Type B pancreatic cell (in vitro differentiated cells): ENCODE results near the gene EEPD1. TPM values are rescaled to one million over a fixed set of nuclear protein-coding genes. Genes with fewer than 3 reads are reported as not detected.

Source experiments
- DNase-seq: peaks from one replicate; pipeline ENCODE4 v3.0.0; 2021; ENCODE audit warnings: mixed read lengths; ENCODE audit not compliant: unreplicated experiment; ENCODE audit errors: extremely low spot score
- H3K27ac Mint-ChIP-seq: 2 replicates; pipeline ENCODE4 v1.8.0; 2021; ENCODE audit warnings: mild to moderate bottlenecking, mixed read lengths
- H3K27me3 Mint-ChIP-seq: 2 replicates; pipeline ENCODE4 v1.8.0; 2021; ENCODE audit warnings: mixed read lengths
- H3K36me3 Mint-ChIP-seq: 2 replicates; pipeline ENCODE4 v1.8.0; 2021; ENCODE audit warnings: mixed read lengths
- H3K4me1 Mint-ChIP-seq: one replicate; pipeline ENCODE4 v1.8.0; 2021; ENCODE audit warnings: mixed read lengths; ENCODE audit not compliant: unreplicated experiment
- H3K4me3 Mint-ChIP-seq: 2 replicates; pipeline ENCODE4 v1.8.0; 2021; ENCODE audit warnings: mild to moderate bottlenecking, mixed read lengths
- H3K9me3 Mint-ChIP-seq: 2 replicates; pipeline ENCODE4 v1.8.0; 2021; ENCODE audit warnings: mixed read lengths
- CTCF ChIP-seq: fragments of 200-600 bp; sonication (generic); conservative IDR thresholded peaks from 2 replicates; pipeline ENCODE4 v1.5.0; 2021; ENCODE audit warnings: antibody characterized with exemption, mild to moderate bottlenecking
- total RNA-seq: library from RNA; stranded (reverse); gene quantifications from 2 replicates; pipeline ENCODE4 v1.2.1, GENCODE V29; 2021; ENCODE audit warnings: low replicate concordance

EEPD1 gene
- total RNA-seq, 1 donor from 2014 or later, result 35.8 TPM

GRCh38 chr7:36281945-36282717, 129.1 kb downstream of the EEPD1 start:
- Mint-ChIP-seq H3K4me1 (peaks cover 45% of the 10 kb centered on the region), H3K36me3 (no peaks in the 10 kb centered on the region), H3K27ac (no peak overlapping the region), H3K4me3 (no peak overlapping the region), H3K27me3 (peaks cover 15% of the 10 kb centered on the region), H3K9me3 (no peaks in the 10 kb centered on the region)
- no peak for TF ChIP-seq CTCF
- no peak for DNase-seq

DNA sequence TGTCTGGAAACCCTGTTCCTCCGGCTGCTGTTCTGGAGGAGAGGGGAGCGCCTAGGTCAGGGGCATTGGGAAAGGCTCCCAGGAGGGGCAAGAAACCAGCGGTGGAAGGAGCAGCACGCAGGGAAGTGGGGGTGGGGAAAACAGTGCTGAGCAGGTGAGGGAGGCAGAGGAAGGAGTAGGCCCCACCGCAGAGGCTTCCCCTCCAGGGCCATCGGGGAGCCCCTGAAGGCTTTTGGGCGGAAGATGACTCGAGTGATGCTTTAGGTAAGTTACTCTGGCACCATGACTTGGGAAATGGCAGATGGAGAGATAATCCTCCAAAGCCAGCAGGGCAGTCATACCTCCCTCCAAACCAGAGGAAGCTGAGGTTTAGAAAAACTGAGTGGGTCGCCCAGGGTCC, 130.1 kb downstream of the EEPD1 start:
- Mint-ChIP-seq H3K4me1 (peaks cover 51% of the 10 kb centered on the region), H3K27ac (no peak overlapping the region), H3K36me3 (no peaks in the 10 kb centered on the region), H3K4me3 (no peak overlapping the region), H3K9me3 (no peaks in the 10 kb centered on the region), H3K27me3 (peaks cover 15% of the 10 kb centered on the region)
- TF ChIP-seq CTCF, result no peak
- no peak for DNase-seq

DNA sequence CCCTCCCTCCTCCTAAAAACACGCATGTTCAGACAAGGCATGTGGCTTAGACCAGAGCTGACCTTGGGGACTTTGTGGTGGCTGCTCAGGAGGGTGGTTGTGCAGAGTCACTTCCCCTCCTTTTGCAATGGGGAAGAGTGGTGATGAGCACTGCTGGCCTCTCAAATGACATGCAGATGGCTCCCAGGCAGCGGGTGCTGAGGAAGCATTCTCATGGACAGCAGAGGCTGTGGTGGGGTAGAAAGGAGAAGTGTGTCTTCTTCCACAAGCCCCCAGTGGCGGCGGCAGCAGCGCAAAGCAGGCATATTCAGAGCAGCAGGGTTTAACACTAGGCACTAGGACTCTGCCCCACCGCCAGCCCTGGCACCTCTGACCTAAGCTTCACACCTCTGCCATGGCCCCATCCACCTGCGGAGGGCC, 130.7 kb downstream of the EEPD1 start:
- no peak overlapping the region for H3K27ac Mint-ChIP-seq
- no peak for TF ChIP-seq CTCF
- peaks cover under 1% of the 10 kb centered on the region for H3K36me3 Mint-ChIP-seq
- H3K4me3 Mint-ChIP-seq, result no peak overlapping the region
- H3K9me3 Mint-ChIP-seq, result no peaks in the 10 kb centered on the region
- peaks cover 15% of the 10 kb centered on the region for H3K27me3 Mint-ChIP-seq
- peaks cover 49% of the 10 kb centered on the region for H3K4me1 Mint-ChIP-seq
- no peak for DNase-seq

DNA sequence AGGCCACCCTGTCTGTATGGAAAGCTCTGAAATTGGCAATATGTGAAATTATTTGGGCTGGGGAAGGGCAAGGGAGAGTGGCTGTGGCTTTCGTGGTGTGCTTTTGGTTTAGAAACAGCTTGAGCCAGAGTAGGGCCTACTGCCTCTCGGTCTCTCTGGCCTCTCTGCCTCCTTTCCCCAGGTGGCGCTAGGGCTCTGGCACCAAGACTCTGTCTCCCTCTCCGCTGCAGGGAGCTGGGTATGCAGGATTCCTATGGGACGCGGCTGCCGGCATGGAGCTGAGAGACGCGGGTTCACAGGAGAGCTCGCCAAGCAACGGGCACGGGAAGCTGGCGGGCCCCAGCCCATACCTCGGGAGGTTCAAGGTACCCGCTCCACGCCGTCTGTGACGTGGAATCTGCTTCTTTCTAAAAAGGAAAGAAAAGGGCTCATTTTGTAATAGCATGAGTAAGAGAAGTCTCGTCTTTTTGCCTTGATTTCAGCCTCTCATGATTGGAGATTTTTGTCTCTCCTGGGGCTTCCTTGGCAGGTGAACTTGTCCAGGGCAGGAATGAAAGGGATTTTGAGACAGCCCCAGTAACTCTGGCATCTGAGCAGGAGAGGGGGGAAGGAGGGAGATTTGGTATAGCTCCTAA, 131.5 kb downstream of the EEPD1 start:
- no peak overlapping the region for H3K27ac Mint-ChIP-seq
- peaks cover 15% of the 10 kb centered on the region for H3K27me3 Mint-ChIP-seq
- no peak for TF ChIP-seq CTCF
- H3K4me3 Mint-ChIP-seq, result no peak overlapping the region
- peaks cover 7% of the 10 kb centered on the region for H3K36me3 Mint-ChIP-seq
- H3K9me3 Mint-ChIP-seq, result no peaks in the 10 kb centered on the region
- peaks cover 46% of the 10 kb centered on the region for H3K4me1 Mint-ChIP-seq
- DNase-seq, result no peak

GRCh38 chr7:36285276-36285675, 132.2 kb downstream of the EEPD1 start:
- Mint-ChIP-seq H3K4me3 (no peak overlapping the region), H3K9me3 (no peaks in the 10 kb centered on the region), H3K4me1 (peaks cover 39% of the 10 kb centered on the region), H3K27me3 (peaks cover 8% of the 10 kb centered on the region), H3K27ac (no peak overlapping the region), H3K36me3 (peaks cover 7% of the 10 kb centered on the region)
- TF ChIP-seq CTCF, result no peak
- DNase-seq, result no peak
